Subcutaneous adipose tissue (tissue), 4 donors: ENCODE measurements around the gene GTPBP1. TPM values are rescaled to one million over a fixed set of nuclear protein-coding genes. Genes with fewer than 3 reads are reported as not detected.

ENCODE experiments used
- total RNA-seq, 4 donors: library from RNA; depleted of rRNA; stranded (reverse); fragments of >200 nt; gene quantifications; one replicate each; pipeline ENCODE4 v1.1.0, GENCODE V29; 2016
- TF ChIP-seq, protein P1 (sequence below): fragments of 450-650 bp; IDR thresholded peaks from one replicate; pipeline ENCODE4 v1.5.1; 2016; ENCODE audit warnings: low read depth, mild to moderate bottlenecking, control low read depth, antibody characterized with exemption, moderate library complexity

Gene GTPBP1
- total RNA-seq, 4 donors from 2014 or later, result 15.7 to 35.2 (median 30.0) TPM

- TF ChIP-seq, protein P1, sequence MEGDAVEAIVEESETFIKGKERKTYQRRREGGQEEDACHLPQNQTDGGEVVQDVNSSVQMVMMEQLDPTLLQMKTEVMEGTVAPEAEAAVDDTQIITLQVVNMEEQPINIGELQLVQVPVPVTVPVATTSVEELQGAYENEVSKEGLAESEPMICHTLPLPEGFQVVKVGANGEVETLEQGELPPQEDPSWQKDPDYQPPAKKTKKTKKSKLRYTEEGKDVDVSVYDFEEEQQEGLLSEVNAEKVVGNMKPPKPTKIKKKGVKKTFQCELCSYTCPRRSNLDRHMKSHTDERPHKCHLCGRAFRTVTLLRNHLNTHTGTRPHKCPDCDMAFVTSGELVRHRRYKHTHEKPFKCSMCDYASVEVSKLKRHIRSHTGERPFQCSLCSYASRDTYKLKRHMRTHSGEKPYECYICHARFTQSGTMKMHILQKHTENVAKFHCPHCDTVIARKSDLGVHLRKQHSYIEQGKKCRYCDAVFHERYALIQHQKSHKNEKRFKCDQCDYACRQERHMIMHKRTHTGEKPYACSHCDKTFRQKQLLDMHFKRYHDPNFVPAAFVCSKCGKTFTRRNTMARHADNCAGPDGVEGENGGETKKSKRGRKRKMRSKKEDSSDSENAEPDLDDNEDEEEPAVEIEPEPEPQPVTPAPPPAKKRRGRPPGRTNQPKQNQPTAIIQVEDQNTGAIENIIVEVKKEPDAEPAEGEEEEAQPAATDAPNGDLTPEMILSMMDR, result no peak
Measured at GRCh38 chr22:38742176-38742942, 36.6 kb downstream of the GTPBP1 start.

GRCh38 chr22:38744981-38745380, 39.2 kb downstream of the GTPBP1 start:
- TF ChIP-seq, protein P1, result no peak

DNA sequence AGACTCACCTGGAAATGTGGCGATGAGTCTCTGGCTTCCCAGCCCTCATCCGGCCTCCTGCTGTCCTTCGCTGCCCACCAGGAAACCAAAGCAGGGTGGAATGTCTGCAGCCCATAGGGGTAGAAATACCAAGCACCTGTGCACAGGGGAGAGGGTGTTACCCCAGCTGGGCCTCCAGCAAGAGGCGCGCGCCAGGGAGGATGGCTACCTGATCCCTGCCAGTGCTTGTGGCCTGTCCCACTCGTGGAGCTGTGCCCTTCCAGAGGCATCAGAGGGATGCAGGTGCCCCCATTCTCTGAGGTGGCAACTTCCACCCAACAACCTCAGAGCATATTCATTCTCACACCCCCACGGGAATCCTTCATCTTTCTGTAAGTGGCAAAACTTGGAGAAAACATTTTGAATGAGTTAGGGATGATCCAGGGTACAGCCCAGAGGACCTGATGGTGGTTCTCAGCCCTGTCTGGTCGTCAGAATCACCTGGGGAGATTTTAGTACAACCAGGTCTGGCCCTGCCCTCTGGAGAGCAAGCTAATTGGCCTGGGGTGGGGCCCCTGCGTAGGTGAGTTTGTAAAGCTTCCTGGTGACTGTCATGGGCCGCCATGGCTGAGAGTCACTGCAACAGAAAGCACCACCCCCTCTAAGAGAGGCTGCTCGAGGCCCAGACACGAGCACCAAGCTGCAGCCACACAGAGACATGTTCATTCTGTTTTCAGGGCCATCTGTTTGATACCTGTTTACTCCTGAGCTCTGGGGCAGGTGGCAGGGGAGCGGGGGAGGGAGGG, 40.1 kb downstream of the GTPBP1 start:
- TF ChIP-seq, protein P1, result no peak

DNA sequence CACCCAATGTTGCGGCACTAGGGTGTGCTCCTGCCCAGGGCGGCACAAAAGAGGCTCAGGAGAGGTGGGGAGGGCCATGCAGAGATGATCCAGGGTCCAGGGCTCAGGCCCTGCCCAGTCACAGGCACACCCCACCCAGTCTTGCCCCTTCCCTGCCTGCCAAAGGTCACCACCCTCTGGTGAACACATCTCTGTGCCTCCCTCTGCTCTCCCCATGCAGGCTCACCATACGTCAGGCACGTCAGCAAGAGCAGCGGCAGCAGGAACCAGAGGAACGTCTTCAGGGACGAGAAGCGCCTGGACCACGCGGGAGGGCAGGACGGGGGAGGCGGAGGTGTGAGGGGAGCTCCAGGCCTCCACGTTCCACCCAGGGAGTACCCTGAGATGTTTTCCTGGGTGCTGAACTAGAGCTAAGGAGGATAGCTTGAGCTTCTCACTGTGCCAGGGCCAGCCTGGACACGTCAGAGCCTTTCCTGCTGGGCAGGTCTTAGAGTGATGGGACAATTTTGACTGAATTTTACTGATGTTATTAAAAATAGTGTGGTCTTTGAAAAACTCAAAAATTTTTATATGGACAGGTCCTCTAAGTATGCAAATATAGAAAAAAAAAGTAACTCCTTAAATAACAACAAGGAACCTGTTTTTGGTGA, 42.9 kb downstream of the GTPBP1 start:
- TF ChIP-seq, protein P1, result no peak

DNA sequence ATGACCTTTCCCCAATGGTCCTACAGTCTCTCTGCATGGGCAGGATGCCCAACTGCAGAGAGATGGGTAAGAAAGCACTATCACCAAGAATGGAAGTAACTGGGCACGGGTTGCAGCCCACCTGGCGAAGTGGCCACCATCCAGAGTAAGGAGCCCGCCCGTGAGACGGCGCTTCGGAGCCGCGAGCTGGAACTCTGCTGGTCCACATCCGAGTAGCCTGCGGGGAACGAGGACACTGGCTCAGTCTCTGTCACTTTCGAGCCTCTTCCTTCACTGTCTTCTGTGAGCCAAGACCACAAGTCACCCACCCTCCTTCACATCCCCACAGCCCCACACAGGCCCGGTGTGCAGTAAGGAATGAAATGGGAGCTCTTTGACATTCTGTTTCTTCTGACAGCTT, 44.4 kb downstream of the GTPBP1 start:
- TF ChIP-seq, protein P1, result no peak

- TF ChIP-seq, protein P1, result no peak
Measured at GRCh38 chr22:38750638-38751037, 44.9 kb downstream of the GTPBP1 start.

DNA sequence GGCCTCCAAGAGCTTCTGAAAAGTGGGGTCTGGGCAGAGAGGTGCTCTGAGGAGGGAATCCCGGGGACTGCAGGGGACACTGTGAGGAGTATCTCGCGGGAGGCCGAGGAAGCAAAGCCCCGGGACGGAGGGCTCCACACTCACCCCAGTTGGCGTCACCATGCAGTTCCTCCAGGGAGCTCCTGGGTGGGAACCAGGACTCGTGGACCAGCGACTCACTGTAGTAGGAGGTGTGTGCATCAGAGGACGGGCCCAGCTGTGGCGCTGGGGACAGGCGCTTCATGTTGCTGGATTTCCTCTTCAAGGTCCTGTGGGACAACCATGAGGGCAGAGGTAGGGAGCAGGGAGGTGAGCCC, 45.3 kb downstream of the GTPBP1 start:
- TF ChIP-seq, protein P1, result no peak
